SK-N-SH (cell line): Measurements from ENCODE around the gene AGTR1. TPM values are rescaled to one million over a fixed set of nuclear protein-coding genes. Genes with fewer than 3 reads are reported as not detected.

ENCODE experiments used
- CTCF ChIA-PET: fragments of 300-600, 350-600 bp; formaldehyde crosslinking; extraction: SDS; loops from one replicate; lab custom pipeline; 2021; lab: Yijun Ruan, JAX
- POLR2A ChIA-PET: fragments of 350-600 bp; sonication (Branson Sonifier 250); formaldehyde crosslinking; extraction: SDS; loops from one replicate; lab custom pipeline; 2020; ENCODE audit warnings: antibody characterized with exemption, inconsistent platforms; lab: Yijun Ruan, JAX
- DNase-seq: peaks from one replicate; pipeline ENCODE4 v3.0.0; 2012
- H2AFZ ChIP-seq: fragments of 200-600 bp; sonication (generic); 2 replicates; pipeline ENCODE4 v1.8.1; 2016; ENCODE audit warnings: antibody characterized with exemption, mild to moderate bottlenecking, low read depth
- H3F3A ChIP-seq: fragments of 200-600 bp; sonication (generic); replicated peaks from 2 replicates; pipeline ENCODE3; 2016; ENCODE audit warnings: antibody characterized with exemption, mild to moderate bottlenecking; ENCODE audit not compliant: insufficient read depth
- H3K27ac ChIP-seq, 2 experiments: fragments of 200-500 bp in 1 of 2; fragments of 200-600 bp in 1 of 2; sonication (Bioruptor generic) in 1 of 2; sonication (generic), shearing (Covaris generic) in 1 of 2; 2 replicates each; pipeline versions ENCODE4 v1.5.1 to v1.6.1; 2014 to 2016; ENCODE audit warnings: low read depth in 2 of 2, inconsistent platforms in 1 of 2, low read length in 1 of 2, mild to moderate bottlenecking in 1 of 2, mixed read lengths in 1 of 2
- H3K27me3 ChIP-seq: fragments of 200-600 bp; sonication (generic), shearing (Covaris generic); 2 replicates; pipeline ENCODE4 v1.6.1; 2016; ENCODE audit warnings: mixed run types; ENCODE audit not compliant: insufficient read depth
- H3K36me3 ChIP-seq, 2 experiments: fragments of 200-500 bp in 1 of 2; fragments of 200-600 bp in 1 of 2; sonication (Bioruptor generic) in 1 of 2; sonication (generic) in 1 of 2; replicated peaks in 1 of 2; 2 replicates each; pipeline versions ENCODE3 to v1.5.1; 2014 to 2016; ENCODE audit warnings: low read length in 1 of 2, mild to moderate bottlenecking in 1 of 2; ENCODE audit not compliant: insufficient read depth in 2 of 2, control insufficient read depth in 1 of 2
- H3K4me1 ChIP-seq, 2 experiments: fragments of 200-500 bp in 1 of 2; fragments of 200-600 bp in 1 of 2; sonication (Bioruptor generic) in 1 of 2; sonication (generic), shearing (Covaris generic) in 1 of 2; 2 replicates each; pipeline versions ENCODE4 v1.5.1 to v1.6.1; 2014 to 2016; ENCODE audit warnings: low read depth in 1 of 2, low read length in 1 of 2, mixed run types in 1 of 2; ENCODE audit not compliant: insufficient read depth in 2 of 2, control insufficient read depth in 1 of 2
- H3K4me2 ChIP-seq: fragments of 200-600 bp; sonication (generic), shearing (Covaris generic); 2 replicates; pipeline ENCODE4 v1.6.1; 2017; ENCODE audit warnings: mixed run types
- H3K4me3 ChIP-seq, 2 experiments: fragments of 200-500 bp in 1 of 2; fragments of 200-600 bp in 1 of 2; sonication (Bioruptor generic) in 1 of 2; sonication (generic), shearing (Covaris generic) in 1 of 2; 2 replicates each; pipeline versions ENCODE4 v1.5.1 to v1.8.1; 2014 to 2016; ENCODE audit warnings: low read depth in 2 of 2, inconsistent platforms in 1 of 2, low read length in 1 of 2, mild to moderate bottlenecking in 1 of 2, mixed read lengths in 1 of 2, moderate library complexity in 1 of 2
- H3K79me2 ChIP-seq: fragments of 200-600 bp; sonication (generic); 2 replicates; pipeline ENCODE4 v1.8.1; 2017; ENCODE audit warnings: mild to moderate bottlenecking; ENCODE audit not compliant: insufficient read depth
- H3K9ac ChIP-seq: fragments of 200-600 bp; sonication (generic); 2 replicates; pipeline ENCODE4 v1.6.1; 2017; ENCODE audit warnings: mixed run types
- H3K9me2 ChIP-seq: fragments of 200-600 bp; sonication (generic); 2 replicates; pipeline ENCODE4 v1.6.1; 2017; ENCODE audit warnings: mixed run types
- H3K9me3 ChIP-seq: fragments of 200-600 bp; sonication (generic); 2 replicates; pipeline ENCODE4 v1.6.1; 2017; ENCODE audit warnings: mixed run types, mild to moderate bottlenecking, moderate library complexity
- H4K20me1 ChIP-seq: fragments of 200-600 bp; sonication (generic); 2 replicates; pipeline ENCODE4 v1.6.1; 2017; ENCODE audit warnings: mild to moderate bottlenecking, mixed run types; ENCODE audit not compliant: insufficient read depth
- FOXM1 ChIP-seq: IDR thresholded peaks from 2 replicates; pipeline ENCODE4 v1.4.0; 2012; ENCODE audit warnings: low read depth, mild to moderate bottlenecking
- MEF2A ChIP-seq: IDR thresholded peaks from 2 replicates; pipeline ENCODE4 v1.4.0; 2012; ENCODE audit warnings: low read depth, borderline replicate concordance
- MXI1 ChIP-seq: IDR thresholded peaks from 2 replicates; pipeline ENCODE4 v1.6.1; 2012; ENCODE audit warnings: mild to moderate bottlenecking, low read depth, low read length, improper control_type of control experiment
- NRF1 ChIP-seq: IDR thresholded peaks from 2 replicates; pipeline ENCODE4 v1.6.1; 2012; ENCODE audit warnings: low read depth, mild to moderate bottlenecking, low read length
- RXRA ChIP-seq: IDR thresholded peaks from 2 replicates; pipeline ENCODE4 v1.4.0; 2012; ENCODE audit warnings: low read depth, mild to moderate bottlenecking, borderline replicate concordance
- SIN3A ChIP-seq: IDR thresholded peaks from 2 replicates; pipeline ENCODE4 v1.6.1; 2012; ENCODE audit warnings: low read depth, mild to moderate bottlenecking, low read length, moderate library complexity, borderline replicate concordance
- TAF1 ChIP-seq: IDR thresholded peaks from 2 replicates; pipeline ENCODE4 v1.6.1; 2012; ENCODE audit warnings: low read depth, mild to moderate bottlenecking, low read length, moderate library complexity, borderline replicate concordance
- TCF12 ChIP-seq: IDR thresholded peaks from 2 replicates; pipeline ENCODE4 v1.4.0; 2012
- YY1 ChIP-seq: IDR thresholded peaks from 2 replicates; pipeline ENCODE4 v1.4.0; 2012; ENCODE audit warnings: low read depth, mild to moderate bottlenecking
- WGBS: methylation state at CpG from one replicate; pipeline ENCODE4 v1.1.6; 2017; ENCODE audit warnings: low lambda C conversion rate; 5-methylcytosine and 5-hydroxymethylcytosine counted together
- polyA plus RNA-seq, 3 experiments: library from polyadenylated mRNA; depleted of rRNA; stranded (reverse); fragments of >200 nt; gene quantifications; 2 replicates each; pipeline ENCODE4 v1.2.3, GENCODE V29; 2012
- TF ChIP-seq, protein P1 (sequence below): IDR thresholded peaks from 2 replicates; pipeline ENCODE4 v1.4.0; 2012; ENCODE audit warnings: low read depth
- TF ChIP-seq, protein P2 (sequence below): fragments of 150-350 bp; IDR thresholded peaks from 2 replicates; pipeline ENCODE4 v1.6.1; 2017; ENCODE audit warnings: antibody characterized with exemption, low read length, low read depth, borderline replicate concordance
- TF ChIP-seq, protein P3 (sequence below): IDR thresholded peaks from 2 replicates; pipeline ENCODE4 v1.4.0; 2012; ENCODE audit warnings: low read depth, borderline replicate concordance
- TF ChIP-seq, protein P4 (sequence below): IDR thresholded peaks from 2 replicates; pipeline ENCODE4 v1.6.1; 2012; ENCODE audit warnings: mild to moderate bottlenecking, low read depth, low read length, moderate library complexity
- TF ChIP-seq, protein P5 (sequence below): IDR thresholded peaks from 2 replicates; pipeline ENCODE4; 2012

Gene AGTR1
- polyA plus RNA-seq, 1 of the 3 experiments (the other 2 are of a cell fraction): 0.15 TPM

DNA sequence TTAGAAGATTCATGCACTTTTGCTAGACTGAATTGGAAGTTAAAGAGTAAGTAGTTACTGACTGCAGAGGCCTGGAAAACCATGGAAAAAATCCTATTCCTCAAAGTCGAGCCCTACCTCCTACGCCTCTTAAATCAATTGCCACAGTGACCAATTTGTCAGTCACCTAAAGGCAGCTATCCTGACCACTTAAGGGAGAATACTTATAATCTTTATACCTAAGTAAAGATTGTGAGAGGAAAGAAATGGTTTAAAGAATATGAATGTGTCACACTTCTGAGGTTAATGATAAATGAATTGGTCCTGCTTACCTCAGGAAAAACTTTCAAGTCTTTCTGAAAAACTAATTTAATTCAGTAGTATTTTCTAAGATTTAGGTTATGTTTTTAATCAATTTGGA, 42.6 kb downstream of the AGTR1 start:
- H4K20me1 ChIP-seq: no peaks in the 10 kb centered on the region
- H3K27ac ChIP-seq: no peak overlapping the region
- no peaks in the 10 kb centered on the region for H3K9me2 ChIP-seq
- no peaks in the 10 kb centered on the region for H3K27me3 ChIP-seq
- H3K4me2 ChIP-seq: no peak overlapping the region
- TF ChIP-seq, protein P1, sequence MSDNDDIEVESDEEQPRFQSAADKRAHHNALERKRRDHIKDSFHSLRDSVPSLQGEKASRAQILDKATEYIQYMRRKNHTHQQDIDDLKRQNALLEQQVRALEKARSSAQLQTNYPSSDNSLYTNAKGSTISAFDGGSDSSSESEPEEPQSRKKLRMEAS: no peak
- TF ChIP-seq NRF1: no peak
- TF ChIP-seq, protein P2, sequence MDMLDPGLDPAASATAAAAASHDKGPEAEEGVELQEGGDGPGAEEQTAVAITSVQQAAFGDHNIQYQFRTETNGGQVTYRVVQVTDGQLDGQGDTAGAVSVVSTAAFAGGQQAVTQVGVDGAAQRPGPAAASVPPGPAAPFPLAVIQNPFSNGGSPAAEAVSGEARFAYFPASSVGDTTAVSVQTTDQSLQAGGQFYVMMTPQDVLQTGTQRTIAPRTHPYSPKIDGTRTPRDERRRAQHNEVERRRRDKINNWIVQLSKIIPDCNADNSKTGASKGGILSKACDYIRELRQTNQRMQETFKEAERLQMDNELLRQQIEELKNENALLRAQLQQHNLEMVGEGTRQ: no peak
- TF ChIP-seq, protein P3, sequence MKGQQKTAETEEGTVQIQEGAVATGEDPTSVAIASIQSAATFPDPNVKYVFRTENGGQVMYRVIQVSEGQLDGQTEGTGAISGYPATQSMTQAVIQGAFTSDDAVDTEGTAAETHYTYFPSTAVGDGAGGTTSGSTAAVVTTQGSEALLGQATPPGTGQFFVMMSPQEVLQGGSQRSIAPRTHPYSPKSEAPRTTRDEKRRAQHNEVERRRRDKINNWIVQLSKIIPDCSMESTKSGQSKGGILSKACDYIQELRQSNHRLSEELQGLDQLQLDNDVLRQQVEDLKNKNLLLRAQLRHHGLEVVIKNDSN: no peak
- TF ChIP-seq RXRA: no peak
- TF ChIP-seq SIN3A: no peak
- TF ChIP-seq TCF12: no peak
- TF ChIP-seq, protein P4, sequence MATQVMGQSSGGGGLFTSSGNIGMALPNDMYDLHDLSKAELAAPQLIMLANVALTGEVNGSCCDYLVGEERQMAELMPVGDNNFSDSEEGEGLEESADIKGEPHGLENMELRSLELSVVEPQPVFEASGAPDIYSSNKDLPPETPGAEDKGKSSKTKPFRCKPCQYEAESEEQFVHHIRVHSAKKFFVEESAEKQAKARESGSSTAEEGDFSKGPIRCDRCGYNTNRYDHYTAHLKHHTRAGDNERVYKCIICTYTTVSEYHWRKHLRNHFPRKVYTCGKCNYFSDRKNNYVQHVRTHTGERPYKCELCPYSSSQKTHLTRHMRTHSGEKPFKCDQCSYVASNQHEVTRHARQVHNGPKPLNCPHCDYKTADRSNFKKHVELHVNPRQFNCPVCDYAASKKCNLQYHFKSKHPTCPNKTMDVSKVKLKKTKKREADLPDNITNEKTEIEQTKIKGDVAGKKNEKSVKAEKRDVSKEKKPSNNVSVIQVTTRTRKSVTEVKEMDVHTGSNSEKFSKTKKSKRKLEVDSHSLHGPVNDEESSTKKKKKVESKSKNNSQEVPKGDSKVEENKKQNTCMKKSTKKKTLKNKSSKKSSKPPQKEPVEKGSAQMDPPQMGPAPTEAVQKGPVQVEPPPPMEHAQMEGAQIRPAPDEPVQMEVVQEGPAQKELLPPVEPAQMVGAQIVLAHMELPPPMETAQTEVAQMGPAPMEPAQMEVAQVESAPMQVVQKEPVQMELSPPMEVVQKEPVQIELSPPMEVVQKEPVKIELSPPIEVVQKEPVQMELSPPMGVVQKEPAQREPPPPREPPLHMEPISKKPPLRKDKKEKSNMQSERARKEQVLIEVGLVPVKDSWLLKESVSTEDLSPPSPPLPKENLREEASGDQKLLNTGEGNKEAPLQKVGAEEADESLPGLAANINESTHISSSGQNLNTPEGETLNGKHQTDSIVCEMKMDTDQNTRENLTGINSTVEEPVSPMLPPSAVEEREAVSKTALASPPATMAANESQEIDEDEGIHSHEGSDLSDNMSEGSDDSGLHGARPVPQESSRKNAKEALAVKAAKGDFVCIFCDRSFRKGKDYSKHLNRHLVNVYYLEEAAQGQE: no peak
- TF ChIP-seq FOXM1: no peak
- peaks cover 0 to 5% of the 10 kb centered on the region in 2 experiments; a peak in 1 of 4 replicates for H3K4me1 ChIP-seq
- H3K36me3 ChIP-seq: no peaks in the 10 kb centered on the region
- H2AFZ ChIP-seq: no peak overlapping the region
- CTCF ChIA-PET: interaction anchor here (1.1 to 1.5 kb wide), 2 partner anchors 10 to 206 kb away, joined by 3 to 4 read pairs; no protein-coding TSS in a partner anchor
- WGBS: 74% methylated on average over 2 of the region's 2 CpGs
- POLR2A ChIA-PET: no interaction called here
- H3F3A ChIP-seq: no peaks in the 10 kb centered on the region
- no peak overlapping the region for H3K9ac ChIP-seq
- no peaks in the 10 kb centered on the region for H3K9me3 ChIP-seq
- H3K79me2 ChIP-seq: no peaks in the 10 kb centered on the region
- no peak overlapping the region for H3K4me3 ChIP-seq
- no peak for DNase-seq

DNA sequence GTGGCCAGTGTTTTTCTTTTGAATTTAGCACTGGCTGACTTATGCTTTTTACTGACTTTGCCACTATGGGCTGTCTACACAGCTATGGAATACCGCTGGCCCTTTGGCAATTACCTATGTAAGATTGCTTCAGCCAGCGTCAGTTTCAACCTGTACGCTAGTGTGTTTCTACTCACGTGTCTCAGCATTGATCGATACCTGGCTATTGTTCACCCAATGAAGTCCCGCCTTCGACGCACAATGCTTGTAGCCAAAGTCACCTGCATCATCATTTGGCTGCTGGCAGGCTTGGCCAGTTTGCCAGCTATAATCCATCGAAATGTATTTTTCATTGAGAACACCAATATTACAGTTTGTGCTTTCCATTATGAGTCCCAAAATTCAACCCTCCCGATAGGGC, 43.5 kb downstream of the AGTR1 start:
- Histone ChIP-seq H2AFZ (no peak overlapping the region), H3K27ac (no peak overlapping the region), H3K4me1 (peaks cover 0 to 5% of the 10 kb centered on the region in 2 experiments; a peak in 1 of 4 replicates), H3K9me2 (no peaks in the 10 kb centered on the region), H3F3A (no peaks in the 10 kb centered on the region), H4K20me1 (no peaks in the 10 kb centered on the region), H3K36me3 (no peaks in the 10 kb centered on the region), H3K4me2 (no peak overlapping the region), H3K9me3 (no peaks in the 10 kb centered on the region), H3K27me3 (no peaks in the 10 kb centered on the region), H3K79me2 (no peaks in the 10 kb centered on the region), H3K4me3 (no peak overlapping the region), H3K9ac (no peak overlapping the region)
- WGBS: 82% methylated on average over 10 of the region's 10 CpGs
- ChIA-PET CTCF (interaction anchor here (0.7 to 1.9 kb wide), 3 partner anchors 9 to 14 kb away, joined by 3 to 9 read pairs (median 3); no protein-coding TSS in a partner anchor), POLR2A (no interaction called here)
- DNase-seq: no peak
- TF ChIP-seq TAF1 (no peak), YY1 (no peak), MEF2A (no peak), MXI1 (no peak)
- TF ChIP-seq, protein P4: no peak
- TF ChIP-seq, protein P5, sequence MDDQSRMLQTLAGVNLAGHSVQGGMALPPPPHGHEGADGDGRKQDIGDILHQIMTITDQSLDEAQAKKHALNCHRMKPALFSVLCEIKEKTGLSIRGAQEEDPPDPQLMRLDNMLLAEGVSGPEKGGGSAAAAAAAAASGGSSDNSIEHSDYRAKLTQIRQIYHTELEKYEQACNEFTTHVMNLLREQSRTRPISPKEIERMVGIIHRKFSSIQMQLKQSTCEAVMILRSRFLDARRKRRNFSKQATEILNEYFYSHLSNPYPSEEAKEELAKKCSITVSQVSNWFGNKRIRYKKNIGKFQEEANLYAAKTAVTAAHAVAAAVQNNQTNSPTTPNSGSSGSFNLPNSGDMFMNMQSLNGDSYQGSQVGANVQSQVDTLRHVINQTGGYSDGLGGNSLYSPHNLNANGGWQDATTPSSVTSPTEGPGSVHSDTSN: no peak
